GM13976 (cell line): ENCODE data around the gene DDX56.

Experiments used
- DNase-seq: peaks from one replicate; pipeline ENCODE4 v3.0.0; 2012; ENCODE audit warnings: low spot score
- in situ Hi-C: fragments of 300-500 bp; cut with MboI; formaldehyde crosslinking; loops from one replicate; pipeline ENCODE4 v1.12.0; 2022; ENCODE audit warnings: low sequenced_read_pairs, mixed read lengths, inconsistent platforms; ENCODE audit not compliant: unreplicated experiment
- TF ChIP-seq, protein P1 (sequence below): IDR thresholded peaks from 2 replicates; pipeline ENCODE4 v1.5.1; 2012; ENCODE audit warnings: borderline replicate concordance, mild to moderate bottlenecking; ENCODE audit not compliant: insufficient read depth; ENCODE audit errors: extremely low read depth, missing control alignments, control extremely low read depth

The DDX56 gene

GRCh38 chr7:44573464-44574286, at the start of gene DDX56:
Gene DDX56 (minus strand): TSS chr7:44573908. CDS start chr7:44573895, 13 bp downstream.
- in situ Hi-C loops, result no loop called here
- peak; percentile 97 for DNase-seq

DNA sequence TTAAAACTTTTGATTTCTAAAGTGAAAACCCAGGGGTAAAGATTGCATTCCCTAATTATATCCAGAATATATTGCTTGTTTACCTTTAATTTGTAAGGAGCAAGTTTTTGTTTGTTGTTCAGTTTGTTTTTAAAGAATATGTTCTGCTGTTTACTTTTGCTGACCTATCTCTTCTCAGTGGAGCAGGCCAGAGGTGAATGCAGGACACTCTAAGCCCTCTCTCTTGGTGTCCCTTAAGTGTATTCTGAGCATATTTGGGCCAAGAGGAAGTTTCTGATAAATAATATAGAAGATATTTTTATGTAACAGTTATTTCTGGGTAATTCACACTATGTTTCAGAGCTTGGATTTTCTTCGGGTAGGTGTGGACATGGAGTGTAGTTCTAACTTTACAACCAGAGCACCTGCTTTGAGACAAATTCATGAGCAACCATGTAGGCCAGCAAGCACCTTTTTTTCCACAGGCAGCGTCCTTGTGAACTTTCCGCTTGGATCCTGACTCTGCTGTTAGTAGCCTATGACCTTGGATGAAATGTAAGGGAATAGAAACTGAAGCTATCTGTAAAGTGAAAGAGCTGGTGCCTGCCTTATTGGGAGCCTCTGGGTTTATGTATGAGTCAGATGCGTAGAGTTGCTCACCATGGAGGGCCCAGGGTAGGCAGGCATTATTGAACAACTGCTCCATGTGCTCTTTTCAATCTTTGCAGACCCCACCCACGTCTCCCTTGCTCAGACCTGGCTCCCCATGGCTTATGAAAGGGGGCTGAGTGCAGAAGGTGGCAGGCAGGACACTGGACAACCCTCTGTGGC, 48.8 kb upstream of the DDX56 start:
- in situ Hi-C loops, result no loop called here
- TF ChIP-seq, protein P1, sequence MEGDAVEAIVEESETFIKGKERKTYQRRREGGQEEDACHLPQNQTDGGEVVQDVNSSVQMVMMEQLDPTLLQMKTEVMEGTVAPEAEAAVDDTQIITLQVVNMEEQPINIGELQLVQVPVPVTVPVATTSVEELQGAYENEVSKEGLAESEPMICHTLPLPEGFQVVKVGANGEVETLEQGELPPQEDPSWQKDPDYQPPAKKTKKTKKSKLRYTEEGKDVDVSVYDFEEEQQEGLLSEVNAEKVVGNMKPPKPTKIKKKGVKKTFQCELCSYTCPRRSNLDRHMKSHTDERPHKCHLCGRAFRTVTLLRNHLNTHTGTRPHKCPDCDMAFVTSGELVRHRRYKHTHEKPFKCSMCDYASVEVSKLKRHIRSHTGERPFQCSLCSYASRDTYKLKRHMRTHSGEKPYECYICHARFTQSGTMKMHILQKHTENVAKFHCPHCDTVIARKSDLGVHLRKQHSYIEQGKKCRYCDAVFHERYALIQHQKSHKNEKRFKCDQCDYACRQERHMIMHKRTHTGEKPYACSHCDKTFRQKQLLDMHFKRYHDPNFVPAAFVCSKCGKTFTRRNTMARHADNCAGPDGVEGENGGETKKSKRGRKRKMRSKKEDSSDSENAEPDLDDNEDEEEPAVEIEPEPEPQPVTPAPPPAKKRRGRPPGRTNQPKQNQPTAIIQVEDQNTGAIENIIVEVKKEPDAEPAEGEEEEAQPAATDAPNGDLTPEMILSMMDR, result no peak
- DNase-seq, result peak; percentile 45

More at GRCh38 chr7:44573464-44574286, at the start of gene DDX56:
- TF ChIP-seq, protein P1, result no peak

GRCh38 chr7:44621750-44622103, 48.0 kb upstream of the DDX56 start:
- in situ Hi-C loops, result no loop called here
- DNase-seq, result no peak
- TF ChIP-seq, protein P1, result no peak

DNA sequence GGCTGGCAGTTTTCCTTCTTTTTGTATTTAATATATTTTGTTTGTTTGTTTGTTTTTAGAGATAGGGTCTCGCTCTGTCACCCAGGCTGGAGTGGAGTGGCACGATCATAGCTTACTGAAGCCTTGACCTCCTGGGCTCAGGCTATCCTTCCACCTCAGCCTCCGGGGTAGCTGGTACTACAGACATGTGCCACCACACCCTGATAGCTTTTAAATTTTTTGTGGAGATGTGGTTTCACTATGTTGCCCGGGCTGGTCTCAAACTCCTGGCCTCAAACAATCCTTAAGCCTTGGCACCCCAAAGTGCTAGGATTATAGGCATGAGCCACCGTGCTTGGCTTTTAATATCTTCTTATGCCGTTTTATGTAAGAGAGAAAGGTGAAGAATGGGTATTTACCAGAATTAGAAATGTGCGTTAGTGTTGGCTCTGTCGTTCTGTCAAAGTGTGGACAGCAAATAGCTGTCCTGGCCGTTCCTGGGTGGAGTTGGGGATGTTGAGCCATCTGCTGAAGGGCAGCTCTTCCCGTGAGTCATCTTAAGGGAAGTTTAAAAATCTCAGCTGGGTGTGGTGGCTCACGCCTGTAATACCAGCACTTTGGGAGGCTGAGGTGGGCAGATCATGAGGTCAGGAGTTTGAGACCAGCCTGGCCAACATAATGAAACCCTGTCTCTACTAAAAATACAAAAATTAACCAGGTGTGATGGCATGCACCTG, 47.5 kb upstream of the DDX56 start:
- TF ChIP-seq, protein P1, result no peak
- in situ Hi-C loops, result no loop called here
- no peak for DNase-seq

DNA sequence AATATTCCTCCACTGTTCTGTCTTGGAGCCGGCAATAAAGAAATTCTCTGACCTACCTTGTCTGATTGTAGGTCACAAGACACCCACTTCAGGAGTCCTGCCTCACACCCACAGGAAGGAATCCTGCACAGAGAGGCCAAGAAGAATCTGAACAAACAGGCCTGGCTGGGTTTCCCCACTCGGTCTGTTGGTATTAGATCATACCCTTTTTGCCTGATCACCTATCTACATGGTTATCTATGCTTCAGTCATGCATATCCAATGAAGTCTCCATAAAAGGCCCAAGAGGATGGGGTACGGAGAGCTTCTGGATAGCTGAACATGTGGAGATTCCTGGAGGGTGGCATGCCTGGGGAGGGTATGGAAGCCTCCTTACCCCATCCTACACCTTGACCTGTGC, 45.0 kb upstream of the DDX56 start:
- in situ Hi-C loops, result no loop called here
- TF ChIP-seq, protein P1, result no peak
- DNase-seq, result no peak

GRCh38 chr7:44618045-44618444, 44.3 kb upstream of the DDX56 start:
- DNase-seq, result no peak
- TF ChIP-seq, protein P1, result no peak
- in situ Hi-C loops, result no loop called here
